Fibroblast of lung (primary cell): ENCODE data around the gene C22orf15. TPM values are rescaled to one million over a fixed set of nuclear protein-coding genes. Genes with fewer than 3 reads are reported as not detected.

ENCODE experiments used
- DNase-seq, 2 donors: peaks; one replicate each; pipeline versions ENCODE4 v3.0.0 to v3.0.0-alpha.2; 2010; ENCODE audit warnings: low read depth in 2 of 2
- H2AFZ ChIP-seq: 2 replicates; pipeline ENCODE4 v1.5.1; 2012; ENCODE audit warnings: low read length, control low read depth, inconsistent platforms
- H3K27ac ChIP-seq: 2 replicates; pipeline ENCODE4 v1.5.1; 2011; ENCODE audit warnings: low read length, control low read depth; ENCODE audit not compliant: insufficient read depth
- H3K27me3 ChIP-seq: 2 replicates; pipeline ENCODE4 v1.5.1; 2011; ENCODE audit warnings: mild to moderate bottlenecking, low read length; ENCODE audit not compliant: control insufficient read depth, insufficient read depth
- H3K36me3 ChIP-seq: 2 replicates; pipeline ENCODE4 v1.5.1; 2011; ENCODE audit warnings: low read length; ENCODE audit not compliant: control insufficient read depth, insufficient read depth
- H3K4me1 ChIP-seq: 2 replicates; pipeline ENCODE4 v1.5.1; 2011; ENCODE audit warnings: low read length; ENCODE audit not compliant: control insufficient read depth, insufficient read depth; ENCODE audit errors: extremely low read depth
- H3K4me2 ChIP-seq: 2 replicates; pipeline ENCODE4 v1.5.1; 2011; ENCODE audit warnings: low read length, control low read depth; ENCODE audit not compliant: insufficient read depth; ENCODE audit errors: extremely low read depth
- H3K4me3 ChIP-seq, 4 experiments: fragments of 200-600 bp in 1 of 4; sonication (generic) in 1 of 4; replicated peaks in 1 of 4; 2 replicates each; pipeline ENCODE4 v1.5.1; 2011 to 2016; ENCODE audit warnings: low read length in 4 of 4, low read depth in 3 of 4, mild to moderate bottlenecking in 3 of 4, control low read depth in 2 of 4, inconsistent platforms in 1 of 4, mixed read lengths in 1 of 4; ENCODE audit not compliant: insufficient read depth in 1 of 4; ENCODE audit errors: control extremely low read depth in 1 of 4
- H3K79me2 ChIP-seq: 2 replicates; pipeline ENCODE4 v1.5.1; 2012; ENCODE audit warnings: mild to moderate bottlenecking, low read length, inconsistent platforms; ENCODE audit not compliant: control insufficient read depth, insufficient read depth
- H3K9ac ChIP-seq: 2 replicates; pipeline ENCODE4 v1.5.1; 2011; ENCODE audit warnings: mild to moderate bottlenecking, low read length, control low read depth; ENCODE audit not compliant: insufficient read depth
- H3K9me3 ChIP-seq: 2 replicates; pipeline ENCODE4 v1.5.1; 2012; ENCODE audit warnings: low read depth, low read length; ENCODE audit not compliant: control insufficient read depth, insufficient read depth
- H4K20me1 ChIP-seq: 2 replicates; pipeline ENCODE4 v1.5.1; 2011; ENCODE audit warnings: low read length; ENCODE audit not compliant: control insufficient read depth, insufficient read depth; ENCODE audit errors: extremely low read depth
- CTCF ChIP-seq, 2 donors: IDR thresholded peaks in 1 of 2; conservative IDR thresholded peaks in 1 of 2; 1 replicate in 1 of 2; 2 replicates in 1 of 2; pipeline ENCODE4 v1.5.1; 2011 to 2012; ENCODE audit warnings: low read length in 2 of 2, control low read depth in 1 of 2, inconsistent platforms in 1 of 2, low read depth in 1 of 2, mild to moderate bottlenecking in 1 of 2
- EZH2 ChIP-seq: IDR thresholded peaks from 2 replicates; pipeline ENCODE4 v1.5.1; 2012; ENCODE audit warnings: low read length, control low read depth, mild to moderate bottlenecking; ENCODE audit errors: missing control alignments
- polyA plus RNA-seq, 2 donors: library from polyadenylated mRNA; depleted of rRNA in 1 of 2; stranded (reverse) in 1 of 2; unstranded in 1 of 2; fragments of >200 nt; gene quantifications; 2 replicates each; pipeline ENCODE4 v1.2.1, GENCODE V29; 2011 to 2012; ENCODE audit warnings: missing spikeins in 1 of 2
- total RNA-seq: library from RNA; depleted of rRNA; stranded (reverse); fragments of >200 nt; gene quantifications from 2 replicates; pipeline ENCODE4 v1.2.1, GENCODE V29; 2014

Gene C22orf15
- total and polyA plus RNA-seq, 2 donors (not counting 1 experiment from before 2014, with no cell fraction given): 1.4 to 2.5 TPM

GRCh38 chr22:23801238-23801821, 38.5 kb downstream of the C22orf15 start:
- no peak overlapping the region for H2AFZ ChIP-seq
- peaks cover 34% of the 10 kb centered on the region for H3K36me3 ChIP-seq
- H3K9ac ChIP-seq: no peak overlapping the region
- no peak overlapping the region for H3K4me3 ChIP-seq
- TF ChIP-seq EZH2: no peak
- no peak for TF ChIP-seq CTCF (conservative IDR thresholded peaks at IDR 0.05 in 1 of 2, IDR thresholded peaks at IDR 0.05 in 1 of 2; ENCODE audit: low read depth in 1 of 2, low read length in 2 of 2)
- no peaks in the 10 kb centered on the region for H4K20me1 ChIP-seq
- no peaks in the 10 kb centered on the region for H3K9me3 ChIP-seq
- no peak for DNase-seq
- H3K4me1 ChIP-seq: no peaks in the 10 kb centered on the region
- H3K4me2 ChIP-seq: no peak overlapping the region
- no peaks in the 10 kb centered on the region for H3K27me3 ChIP-seq
- no peaks in the 10 kb centered on the region for H3K79me2 ChIP-seq
- no peak overlapping the region for H3K27ac ChIP-seq

GRCh38 chr22:23801886-23802377, 39.1 kb downstream of the C22orf15 start:
- no peaks in the 10 kb centered on the region for H4K20me1 ChIP-seq
- no peak for DNase-seq
- peaks cover 31% of the 10 kb centered on the region for H3K36me3 ChIP-seq
- no peak overlapping the region for H3K9ac ChIP-seq
- no peak overlapping the region for H3K27ac ChIP-seq
- no peak overlapping the region for H3K4me2 ChIP-seq
- H3K9me3 ChIP-seq: no peaks in the 10 kb centered on the region
- no peaks in the 10 kb centered on the region for H3K27me3 ChIP-seq
- H3K4me3 ChIP-seq: no peak overlapping the region
- H3K4me1 ChIP-seq: no peaks in the 10 kb centered on the region
- no peak overlapping the region for H2AFZ ChIP-seq
- no peaks in the 10 kb centered on the region for H3K79me2 ChIP-seq
- no peak for TF ChIP-seq EZH2
- no peak for TF ChIP-seq CTCF (conservative IDR thresholded peaks at IDR 0.05 in 1 of 2, IDR thresholded peaks at IDR 0.05 in 1 of 2; ENCODE audit: low read depth in 1 of 2, low read length in 2 of 2)

GRCh38 chr22:23803001-23803819, 40.4 kb downstream of the C22orf15 start:
- Histone ChIP-seq H3K36me3 (peaks cover 31% of the 10 kb centered on the region), H4K20me1 (no peaks in the 10 kb centered on the region), H3K27me3 (no peaks in the 10 kb centered on the region), H3K9ac (no peak overlapping the region), H3K4me3 (no peak overlapping the region), H3K27ac (no peak overlapping the region), H2AFZ (no peak overlapping the region), H3K4me2 (no peak overlapping the region), H3K4me1 (no peaks in the 10 kb centered on the region), H3K9me3 (no peaks in the 10 kb centered on the region), H3K79me2 (no peaks in the 10 kb centered on the region)
- TF ChIP-seq EZH2 (no peak), CTCF (conservative IDR thresholded peaks at IDR 0.05 in 1 of 2, IDR thresholded peaks at IDR 0.05 in 1 of 2; ENCODE audit: low read depth in 1 of 2, low read length in 2 of 2) (no peak)
- DNase-seq: no peak
